Mucosa of descending colon (tissue), 3 donors: Measurements from ENCODE around the gene DPM2. TPM values are rescaled to one million over a fixed set of nuclear protein-coding genes. Genes with fewer than 3 reads are reported as not detected.
A peak's percentile ranks its signal among the peaks of the same experiment; 100 is the strongest.

ENCODE experiments used
- ATAC-seq: fragments of 200-7000 bp; cut with Tn5 transposase; one replicate; pipeline ENCODE4 v1.9.1; 2020; ENCODE audit warnings: mild to moderate bottlenecking, moderate library complexity
- DNase-seq, 3 donors: peaks; one replicate each; pipeline ENCODE4 v3.0.0-alpha.2; 2020
- H3K36me3 ChIP-seq: fragments of 200-600 bp; one replicate; pipeline ENCODE4 v1.8.0; 2021; ENCODE audit warnings: low read depth, mild to moderate bottlenecking
- H3K4me1 ChIP-seq: fragments of 200-600 bp; one replicate; pipeline ENCODE4 v1.8.0; 2021; ENCODE audit warnings: low read depth, mild to moderate bottlenecking
- H3K4me3 ChIP-seq: fragments of 200-600 bp; one replicate; pipeline ENCODE4 v1.8.0; 2021; ENCODE audit warnings: mild to moderate bottlenecking
- H3K9me3 ChIP-seq: fragments of 200-600 bp; one replicate; pipeline ENCODE4 v1.8.0; 2021; ENCODE audit warnings: mild to moderate bottlenecking
- intact Hi-C, 2 donors: fragments of 100-400 bp; cut with DNase I in 1 of 2; cut with micrococcal nuclease in 1 of 2; formaldehyde crosslinking; loops; one replicate each; pipeline versions ENCODE4 v1.11.0 to v1.11.1; 2022; cut with DNase I, micrococcal nuclease
- long read RNA-seq, 2 donors: library from polyadenylated mRNA; unstranded; transcript quantifications; one replicate each; pipeline ENCODE4 v2.0.0, GENCODE V29; 2019 to 2021
- total RNA-seq, 3 donors: library from RNA; stranded (reverse); fragmentation: NEBNext Ultra II Directional in 2 of 3; extraction: Animal tissue kit (Norgen Biotek cat#: 25700) in 2 of 3; gene quantifications; one replicate each; pipeline versions ENCODE4 v1.2.1 to v1.2.4, GENCODE V29; 2021 to 2023
- TF ChIP-seq, protein P1 (sequence below): fragments of 200-600 bp; IDR thresholded peaks from one replicate; pipeline ENCODE4 v1.8.0; 2022; ENCODE audit warnings: antibody characterized with exemption, mild to moderate bottlenecking
- donor health status: DM: no; HTN: no; CAD: no; lungs with moderate emphysema.
- donor health status: DM: no; HTN: no; CAD: no.
- donor health status: DM: no; HTN: yes; CAD: no.

DPM2 gene, protein sequence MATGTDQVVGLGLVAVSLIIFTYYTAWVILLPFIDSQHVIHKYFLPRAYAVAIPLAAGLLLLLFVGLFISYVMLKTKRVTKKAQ
- total RNA-seq = 10 to 100 TPM; 23.0 to 30.4 (median 29.4) TPM
- long read RNA-seq, donor 1, transcript DPM2-201 (4 exons, 1,542 nt) = major isoform, 18 of 35 reads
- long read RNA-seq, donor 1, transcript DPM2-205 (3 exons, 1,662 nt) = minor isoform, 6 of 35 reads
- long read RNA-seq, donor 1, partial matches to known transcripts = 4 of 35 reads
- long read RNA-seq, donor 1, other reads (novel, unspliced or antisense) = 3 of 35 reads
- long read RNA-seq, donor 2, transcript DPM2-201 (4 exons, 1,542 nt) = major isoform, 28 of 47 reads
- long read RNA-seq, donor 2, transcript DPM2-205 (3 exons, 1,662 nt) = minor isoform, 5 of 47 reads
- long read RNA-seq, donor 2, transcript DPM2-203 (3 exons, 928 nt) = minor isoform, 8 of 47 reads
- long read RNA-seq, donor 2, partial matches to known transcripts = 1 of 47 reads
- long read RNA-seq, donor 2, other reads (novel, unspliced or antisense) = 5 of 47 reads

DNA sequence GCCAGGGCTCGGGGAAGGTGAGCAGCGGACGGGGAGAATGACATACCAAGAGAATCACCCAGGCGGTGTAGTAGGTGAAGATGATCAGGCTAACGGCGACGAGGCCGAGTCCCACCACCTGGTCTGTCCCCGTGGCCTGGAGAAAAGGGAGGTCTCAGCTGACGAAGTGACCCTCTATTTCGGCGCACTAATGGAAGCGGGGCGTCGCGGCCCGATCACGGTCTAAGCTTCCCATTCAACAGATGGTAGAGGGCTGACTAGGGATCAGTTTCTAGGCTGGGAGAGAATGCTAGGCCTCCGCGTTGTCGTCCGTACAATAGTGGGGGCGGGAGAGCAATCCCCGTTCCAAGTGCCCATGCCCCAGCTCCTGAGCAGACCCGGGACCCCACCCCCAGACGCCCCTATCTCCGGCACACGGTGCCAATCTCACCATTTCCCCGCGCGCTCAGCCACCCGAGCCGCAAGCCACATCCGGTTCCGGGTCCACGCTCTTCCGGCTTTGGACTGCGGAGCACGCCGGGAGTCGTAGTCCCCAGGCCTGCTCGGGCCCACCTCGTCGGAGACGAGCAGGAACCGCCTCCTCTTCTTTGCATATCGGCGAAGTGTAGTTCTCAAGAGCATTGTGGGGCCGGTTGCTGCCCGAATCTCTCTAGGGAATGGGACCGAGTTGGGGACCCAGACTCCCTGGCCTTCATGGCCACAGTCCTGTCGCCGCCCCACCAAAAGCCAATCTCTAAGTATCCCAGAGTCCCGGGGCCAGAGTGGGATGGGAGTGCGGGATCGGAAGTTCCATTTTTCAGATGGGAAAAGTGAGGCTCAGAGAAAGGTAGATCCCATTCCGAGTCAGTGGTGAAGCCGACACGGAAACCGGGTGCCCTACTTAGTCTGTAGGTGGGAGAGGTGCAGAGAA, at the start of gene DPM2:
DPM2 (minus strand) TSS at position 467 of the 910 bp plus-strand sequence; CDS start at position 433, 34 bp downstream.
- Histone ChIP-seq H3K4me1 (peaks cover 17% of the 10 kb centered on the region), H3K4me3 (peak within 1 kb of the TSS; percentile 49), H3K36me3 (no peaks in the 10 kb centered on the region), H3K9me3 (no peaks in the 10 kb centered on the region)
- TF ChIP-seq, protein P1, sequence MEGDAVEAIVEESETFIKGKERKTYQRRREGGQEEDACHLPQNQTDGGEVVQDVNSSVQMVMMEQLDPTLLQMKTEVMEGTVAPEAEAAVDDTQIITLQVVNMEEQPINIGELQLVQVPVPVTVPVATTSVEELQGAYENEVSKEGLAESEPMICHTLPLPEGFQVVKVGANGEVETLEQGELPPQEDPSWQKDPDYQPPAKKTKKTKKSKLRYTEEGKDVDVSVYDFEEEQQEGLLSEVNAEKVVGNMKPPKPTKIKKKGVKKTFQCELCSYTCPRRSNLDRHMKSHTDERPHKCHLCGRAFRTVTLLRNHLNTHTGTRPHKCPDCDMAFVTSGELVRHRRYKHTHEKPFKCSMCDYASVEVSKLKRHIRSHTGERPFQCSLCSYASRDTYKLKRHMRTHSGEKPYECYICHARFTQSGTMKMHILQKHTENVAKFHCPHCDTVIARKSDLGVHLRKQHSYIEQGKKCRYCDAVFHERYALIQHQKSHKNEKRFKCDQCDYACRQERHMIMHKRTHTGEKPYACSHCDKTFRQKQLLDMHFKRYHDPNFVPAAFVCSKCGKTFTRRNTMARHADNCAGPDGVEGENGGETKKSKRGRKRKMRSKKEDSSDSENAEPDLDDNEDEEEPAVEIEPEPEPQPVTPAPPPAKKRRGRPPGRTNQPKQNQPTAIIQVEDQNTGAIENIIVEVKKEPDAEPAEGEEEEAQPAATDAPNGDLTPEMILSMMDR = no peak
- intact Hi-C loops = no loop called here
- ATAC-seq (peak; percentile 91), DNase-seq (peak; percentile 86 to 92 (median 88))

DNA sequence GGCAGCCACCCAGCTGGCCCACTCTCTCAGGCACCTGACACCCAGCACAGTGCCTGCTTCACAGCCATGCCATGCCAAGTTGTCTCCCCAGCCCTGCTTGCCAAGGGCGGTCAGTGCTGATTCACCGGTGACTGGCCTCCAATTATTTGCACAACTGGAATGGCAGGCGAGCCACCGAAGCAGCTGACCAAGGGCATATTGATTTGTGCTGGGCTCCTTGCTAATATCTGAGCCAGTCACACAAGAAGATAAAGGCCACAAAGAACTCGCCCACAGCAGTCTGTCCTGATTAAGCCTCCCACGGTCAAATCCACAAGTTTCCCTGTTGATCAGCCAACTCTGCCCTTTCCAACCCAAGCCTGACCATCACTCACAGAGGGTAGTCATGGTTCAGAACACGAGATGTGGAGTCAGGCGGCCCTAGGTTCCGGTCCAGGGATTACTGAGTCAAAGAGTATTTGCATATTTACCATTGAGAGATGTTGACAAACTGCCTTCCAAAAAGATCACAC, 49.5 kb upstream of the DPM2 start:
- DNase-seq = no peak
- intact Hi-C loops = loop anchor here in 1 of 2 donors (10.0 kb wide), 1 partner anchor 48 kb away; no protein-coding TSS in a partner anchor

GRCh38 chr9:127985011-127985410, 47.4 kb upstream of the DPM2 start:
- Histone ChIP-seq H3K9me3 (no peaks in the 10 kb centered on the region), H3K4me1 (peaks cover 8% of the 10 kb centered on the region), H3K36me3 (no peaks in the 10 kb centered on the region), H3K4me3 (no peak overlapping the region)
- DNase-seq = no peak
- intact Hi-C loops = loop anchor here in 1 of 2 donors (10.0 kb wide), 1 partner anchor 50 kb away; no protein-coding TSS in a partner anchor
- ATAC-seq = no peak
- TF ChIP-seq, protein P1 = no peak

More for the DNA sequence above, 49.5 kb upstream of the DPM2 start:
- no peak for ATAC-seq
- peaks cover 6% of the 10 kb centered on the region for H3K4me1 ChIP-seq
- H3K9me3 ChIP-seq = no peaks in the 10 kb centered on the region
- no peak overlapping the region for H3K4me3 ChIP-seq
- TF ChIP-seq, protein P1 = no peak
- no peaks in the 10 kb centered on the region for H3K36me3 ChIP-seq

DNA sequence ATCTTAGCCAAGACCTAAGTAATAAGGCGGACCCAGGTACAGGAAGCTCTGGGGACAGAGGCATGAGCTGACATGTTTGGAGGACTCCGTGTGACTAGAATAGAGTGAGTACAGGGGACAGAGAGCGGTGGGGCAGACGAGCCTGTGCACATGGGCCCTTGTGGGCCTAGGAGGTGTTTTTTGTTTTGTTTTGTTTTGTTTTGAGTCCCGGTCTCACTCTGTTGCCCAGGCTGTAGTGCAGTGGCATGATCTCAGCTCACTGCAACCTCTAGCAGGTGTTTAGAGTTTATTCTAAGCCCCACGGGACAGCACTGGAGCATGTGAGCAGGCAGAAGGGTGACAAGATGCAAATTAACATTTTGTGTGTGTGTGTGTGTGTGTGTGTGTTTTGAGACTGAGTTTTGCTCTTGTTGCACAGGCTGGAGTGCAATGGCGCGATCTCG, 46.2 kb upstream of the DPM2 start:
- Histone ChIP-seq H3K36me3 (no peaks in the 10 kb centered on the region), H3K9me3 (no peaks in the 10 kb centered on the region), H3K4me3 (no peak overlapping the region), H3K4me1 (peaks cover 10% of the 10 kb centered on the region)
- TF ChIP-seq, protein P1 = no peak
- no peak for DNase-seq
- intact Hi-C loops = loop anchor here in 1 of 2 donors (10.0 kb wide), 1 partner anchor 51 kb away; no protein-coding TSS in a partner anchor
- ATAC-seq = no peak

DNA sequence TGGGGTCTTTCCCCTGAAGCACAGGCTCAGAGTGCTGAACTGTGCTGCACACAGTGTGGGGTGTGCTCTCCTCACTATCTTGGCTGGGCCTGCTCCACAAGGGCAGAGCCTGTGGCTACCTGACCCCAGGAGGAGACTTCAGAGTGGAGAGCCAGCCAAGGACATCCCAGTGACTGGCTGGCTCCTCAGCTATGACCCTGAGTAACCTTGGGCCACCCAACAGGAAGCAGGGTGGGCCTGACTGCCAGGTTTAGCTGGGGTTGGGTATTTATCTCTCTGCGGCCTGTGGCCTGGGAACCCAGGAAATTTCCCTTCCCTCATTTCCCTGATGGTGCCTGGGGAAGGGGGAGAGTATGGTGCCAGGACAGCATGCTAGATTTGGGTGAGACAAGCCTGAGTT, 45.3 kb upstream of the DPM2 start:
- intact Hi-C loops = loop anchor here in 1 of 2 donors (10.0 kb wide), 1 partner anchor 52 kb away; no protein-coding TSS in a partner anchor
- DNase-seq = no peak
- Histone ChIP-seq H3K4me1 (peaks cover 18% of the 10 kb centered on the region), H3K9me3 (no peaks in the 10 kb centered on the region), H3K4me3 (no peak overlapping the region), H3K36me3 (no peaks in the 10 kb centered on the region)
- no peak for ATAC-seq
- TF ChIP-seq, protein P1 = no peak
